SU-DHL-6 (cell line): ENCODE data around the gene CLCN4.

ENCODE experiments used
- H2AFZ ChIP-seq: fragments of 200-600 bp; sonication (generic); 2 replicates; pipeline ENCODE4 v1.6.1; 2014; ENCODE audit warnings: low read depth, mild to moderate bottlenecking, moderate library complexity, mixed read lengths, antibody characterized with exemption, low read length; ENCODE audit not compliant: severe bottlenecking
- H3F3A ChIP-seq: fragments of 200-600 bp; shearing (Covaris generic); 2 replicates; pipeline ENCODE4 v1.6.0; 2016; ENCODE audit warnings: antibody characterized with exemption, mild to moderate bottlenecking; ENCODE audit not compliant: insufficient read depth
- H3K27ac ChIP-seq: fragments of 200-600 bp; sonication (generic); 2 replicates; pipeline ENCODE4 v1.5.1; 2016; ENCODE audit warnings: low read depth, mild to moderate bottlenecking, low read length, moderate library complexity, mixed read lengths
- H3K27me3 ChIP-seq: fragments of 200-600 bp; sonication (generic), shearing (Covaris generic); 2 replicates; pipeline ENCODE4 v1.6.0; 2014; ENCODE audit warnings: mild to moderate bottlenecking, low read length
- H3K36me3 ChIP-seq: fragments of 200-600 bp; sonication (generic); 2 replicates; pipeline ENCODE4 v1.6.1; 2014; ENCODE audit warnings: mild to moderate bottlenecking, low read length, mixed read lengths
- H3K4me2 ChIP-seq: fragments of 300-600, 200-600 bp; shearing (Covaris generic), sonication (generic); 2 replicates; pipeline ENCODE4 v1.6.0; 2014; ENCODE audit warnings: low read length, low read depth, mild to moderate bottlenecking; ENCODE audit not compliant: poor library complexity, severe bottlenecking
- H3K4me3 ChIP-seq: fragments of 200-600 bp; sonication (generic); 2 replicates; pipeline ENCODE4 v1.5.1; 2014; ENCODE audit warnings: antibody characterized with exemption, low read length, mild to moderate bottlenecking, mixed read lengths; ENCODE audit not compliant: insufficient read depth, poor library complexity, severe bottlenecking
- H3K79me2 ChIP-seq: fragments of 200-600 bp; sonication (generic); 2 replicates; pipeline ENCODE4 v1.6.1; 2014; ENCODE audit warnings: mild to moderate bottlenecking, low read length, moderate library complexity; ENCODE audit not compliant: insufficient read depth
- H3K9ac ChIP-seq: fragments of 200-600 bp; sonication (generic); 2 replicates; pipeline ENCODE4 v1.7.0; 2014; ENCODE audit warnings: mild to moderate bottlenecking, low read length
- H3K9me2 ChIP-seq: fragments of 200-600 bp; sonication (generic); replicated peaks from 2 replicates; pipeline ENCODE4 v1.6.1; 2014; ENCODE audit warnings: low read length; ENCODE audit not compliant: insufficient read depth
- H3K9me3 ChIP-seq: fragments of 200-600 bp; sonication (generic); 2 replicates; pipeline ENCODE4 v1.6.1; 2014; ENCODE audit warnings: low read length, mixed read lengths; ENCODE audit not compliant: insufficient read depth
- H4K20me1 ChIP-seq: fragments of 200-600 bp; sonication (generic); 2 replicates; pipeline ENCODE4 v1.6.1; 2014; ENCODE audit warnings: low read depth, mild to moderate bottlenecking, antibody characterized with exemption, low read length, moderate library complexity, mixed read lengths
- CTCF ChIP-seq: fragments of 200-600 bp; sonication (generic); IDR thresholded peaks from one replicate; pipeline ENCODE4 v1.5.1; 2017; ENCODE audit warnings: antibody characterized with exemption, mild to moderate bottlenecking, low read length, moderate library complexity; ENCODE audit not compliant: insufficient read depth, poor library complexity, severe bottlenecking
- EZH2phosphoT487 ChIP-seq: fragments of 200-600 bp; sonication (generic), shearing (Covaris generic); conservative IDR thresholded peaks from 2 replicates; pipeline ENCODE4 v1.6.1; 2018; ENCODE audit warnings: mild to moderate bottlenecking, antibody characterized with exemption, low read length, moderate library complexity, mixed read lengths

Gene CLCN4

GRCh38 chrX:10242026-10242425 lies 85.3 kb downstream of the CLCN4 start:
- no peak overlapping the region for H3K9ac ChIP-seq
- TF ChIP-seq CTCF (no peak), EZH2phosphoT487 (no peak)
- no peak overlapping the region for H3K27ac ChIP-seq
- H3K4me2 ChIP-seq = no peak overlapping the region
- H3F3A ChIP-seq = no peaks in the 10 kb centered on the region
- no peaks in the 10 kb centered on the region for H3K79me2 ChIP-seq
- no peak overlapping the region for H3K4me3 ChIP-seq
- H2AFZ ChIP-seq = no peak overlapping the region
- H3K27me3 ChIP-seq = no peaks in the 10 kb centered on the region
- H3K9me3 ChIP-seq = no peaks in the 10 kb centered on the region
- H3K9me2 ChIP-seq = no peaks in the 10 kb centered on the region
- no peaks in the 10 kb centered on the region for H4K20me1 ChIP-seq
- no peaks in the 10 kb centered on the region for H3K36me3 ChIP-seq

- H3K27me3 ChIP-seq = no peaks in the 10 kb centered on the region
- no peak for TF ChIP-seq EZH2phosphoT487
- no peak for TF ChIP-seq CTCF
Observed at GRCh38 chrX:10243106-10243505, 86.3 kb downstream of the CLCN4 start.

DNA sequence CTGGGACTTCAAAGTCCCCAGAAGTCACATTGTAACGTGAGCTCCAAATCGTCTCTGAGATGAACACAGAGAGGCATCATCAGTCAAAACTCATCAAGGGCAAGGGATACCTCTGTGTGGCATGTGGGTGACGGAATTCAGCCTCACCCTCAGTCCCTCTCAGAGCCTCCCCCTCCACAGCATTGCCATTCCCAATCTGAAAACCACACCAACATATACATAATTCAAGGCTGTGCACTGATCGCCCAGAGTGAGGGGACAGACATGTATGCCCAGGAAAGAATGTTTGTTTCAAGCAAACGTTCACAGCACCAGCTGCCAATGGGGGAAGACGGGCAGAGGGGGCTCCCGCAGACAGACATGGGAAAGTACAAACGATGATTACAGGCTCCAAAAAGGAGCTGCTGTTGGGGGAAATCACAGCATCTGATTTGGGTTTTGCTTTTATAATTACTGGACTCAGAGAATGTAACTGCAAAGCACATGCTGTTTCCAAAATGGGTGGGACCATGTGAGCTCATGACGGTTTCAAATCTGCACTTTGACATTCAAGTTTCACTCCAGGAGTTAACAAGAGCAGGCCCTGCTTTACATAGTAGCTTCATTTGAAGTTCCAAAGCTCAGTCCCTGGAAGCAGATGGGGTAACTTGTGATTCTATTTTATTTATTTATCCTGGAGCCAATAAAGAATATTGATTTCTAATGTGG lies 88.3 kb downstream of the CLCN4 start:
- no peak overlapping the region for H3K4me3 ChIP-seq
- H2AFZ ChIP-seq = no peak overlapping the region
- H3K36me3 ChIP-seq = no peaks in the 10 kb centered on the region
- no peaks in the 10 kb centered on the region for H3K79me2 ChIP-seq
- H3K27ac ChIP-seq = no peak overlapping the region
- TF ChIP-seq EZH2phosphoT487 (no peak), CTCF (no peak)
- no peaks in the 10 kb centered on the region for H3K9me3 ChIP-seq
- no peak overlapping the region for H3K4me2 ChIP-seq
- H3F3A ChIP-seq = no peaks in the 10 kb centered on the region
- no peaks in the 10 kb centered on the region for H4K20me1 ChIP-seq
- H3K9ac ChIP-seq = no peak overlapping the region
- H3K27me3 ChIP-seq = no peaks in the 10 kb centered on the region
- H3K9me2 ChIP-seq = no peaks in the 10 kb centered on the region

More at GRCh38 chrX:10243106-10243505, 86.3 kb downstream of the CLCN4 start:
- Histone ChIP-seq H3K4me2 (no peak overlapping the region), H3K4me3 (no peak overlapping the region), H2AFZ (no peak overlapping the region), H3K27ac (no peak overlapping the region), H3K9ac (no peak overlapping the region), H4K20me1 (no peaks in the 10 kb centered on the region), H3K36me3 (no peaks in the 10 kb centered on the region), H3F3A (no peaks in the 10 kb centered on the region), H3K9me2 (no peaks in the 10 kb centered on the region), H3K9me3 (no peaks in the 10 kb centered on the region), H3K79me2 (no peaks in the 10 kb centered on the region)
